ENCODE measurements around the gene DTYMK.
"Not testable (repeated sequence)": the region's sequence is repeated elsewhere in the genome, so short reads cannot be mapped to it uniquely, and the experiment has no call there.

Gene DTYMK

DNA sequence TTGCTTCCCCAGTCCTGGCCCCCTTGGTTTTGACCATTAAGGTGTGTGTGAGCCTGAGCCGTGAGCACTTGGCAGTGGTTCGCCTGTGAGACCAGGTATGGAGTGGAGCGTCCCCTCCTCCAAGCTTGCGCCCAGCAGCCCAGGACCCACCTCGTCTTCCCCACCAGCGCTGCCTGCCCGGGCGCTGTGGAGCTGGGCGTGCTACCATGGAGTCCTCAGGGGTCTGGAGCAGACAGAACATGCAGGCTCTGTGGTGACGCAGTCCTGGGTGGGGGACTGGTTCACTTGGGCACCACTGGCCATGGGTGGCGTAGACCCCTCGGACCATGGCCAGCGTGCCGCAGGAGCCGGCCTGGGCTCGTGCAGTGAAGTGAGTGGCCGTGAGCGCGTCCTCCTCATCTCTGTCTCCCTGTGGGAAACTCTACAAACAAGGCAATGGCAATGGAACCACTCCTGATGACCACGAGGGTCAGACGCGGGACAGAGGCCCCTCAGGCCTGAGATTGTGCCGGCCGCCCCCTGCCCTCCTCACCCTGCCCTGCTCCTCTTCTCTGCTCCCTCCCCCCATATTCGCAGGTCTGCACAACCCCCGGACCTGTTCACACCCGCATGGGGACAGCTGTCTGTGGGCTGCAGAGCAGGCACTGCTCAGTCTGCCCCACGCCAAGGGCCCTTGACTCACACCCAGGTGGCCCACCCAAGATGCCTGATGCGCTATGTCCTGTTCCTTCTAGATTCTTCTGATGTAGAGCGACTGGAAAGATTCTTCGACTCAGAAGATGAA, 15.0 kb downstream of the DTYMK start:
- no peak for DNase-seq

DNA sequence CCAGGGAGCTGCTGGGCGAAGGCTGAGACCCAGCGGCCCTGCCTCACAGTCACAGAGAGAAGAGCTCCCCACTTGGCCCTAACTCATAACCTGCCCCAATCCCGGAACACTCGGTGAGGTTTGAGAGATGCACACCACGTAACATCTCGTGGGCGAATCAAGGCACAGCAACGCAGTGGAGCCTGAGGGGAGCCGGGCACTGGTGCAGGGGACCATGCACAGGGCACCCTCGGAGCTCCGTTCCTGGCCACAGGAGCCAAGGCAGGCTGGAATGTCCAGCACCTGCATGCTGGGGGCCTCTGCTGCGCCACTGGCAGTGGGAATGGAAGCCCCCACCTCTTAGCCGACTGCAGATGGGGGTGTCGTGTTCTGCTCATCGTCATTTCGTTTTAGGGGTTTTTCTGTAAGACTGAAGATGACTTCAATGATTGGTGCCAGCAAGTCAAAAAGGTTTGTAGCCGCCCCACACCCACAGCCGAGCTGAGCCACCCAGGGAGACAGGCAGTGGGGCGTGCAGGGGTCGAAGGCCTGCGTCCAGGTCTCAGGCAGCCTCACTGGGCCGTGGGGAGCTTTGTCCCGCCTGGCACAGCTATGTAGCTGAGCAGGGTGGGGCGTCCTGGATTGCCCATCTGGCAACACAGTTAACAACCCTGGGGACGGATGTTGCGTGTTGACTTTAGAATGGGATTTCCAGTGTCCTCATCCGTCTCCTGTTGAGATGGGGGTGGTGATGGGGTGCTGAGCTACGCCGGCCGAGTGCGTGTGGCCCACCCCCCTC, 16.1 kb downstream of the DTYMK start:
- no peak for DNase-seq

DNA sequence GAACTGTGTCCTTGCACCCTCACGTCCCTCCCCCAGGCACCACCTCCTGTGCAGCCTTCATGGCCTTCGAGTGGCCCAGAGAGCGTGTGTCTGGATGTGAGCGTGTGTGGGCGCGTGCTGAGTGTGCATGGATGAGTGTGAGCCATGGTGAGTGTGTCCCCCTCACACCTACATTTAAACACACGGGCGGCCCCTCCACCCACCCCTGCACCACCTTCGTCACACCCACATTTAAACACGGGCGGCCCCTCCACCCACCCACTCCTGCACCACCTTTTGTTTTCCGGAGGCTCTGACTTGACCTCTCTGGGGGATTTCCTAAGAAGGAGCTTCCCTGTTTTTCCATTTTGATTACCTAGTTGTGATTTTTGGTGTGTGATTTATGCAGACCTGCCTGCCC, 17.8 kb downstream of the DTYMK start:
- DNase-seq, result no peak

DNA sequence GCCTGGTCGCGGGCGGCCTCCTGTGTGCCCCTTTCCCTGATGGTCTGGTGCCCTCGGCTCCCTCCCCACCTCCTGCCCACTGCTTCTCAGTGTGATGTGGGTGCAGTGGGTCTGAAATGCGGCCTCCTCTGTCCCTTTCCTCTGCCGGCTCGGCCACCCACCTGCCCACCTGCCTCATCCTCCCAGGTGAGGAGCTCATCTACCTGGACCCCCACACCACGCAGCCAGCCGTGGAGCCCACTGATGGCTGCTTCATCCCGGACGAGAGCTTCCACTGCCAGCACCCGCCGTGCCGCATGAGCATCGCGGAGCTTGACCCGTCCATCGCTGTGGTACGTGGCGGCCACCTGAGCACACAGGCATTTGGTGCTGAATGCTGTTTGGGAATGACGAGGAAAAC, 18.3 kb downstream of the DTYMK start:
- no peak for DNase-seq

DNA sequence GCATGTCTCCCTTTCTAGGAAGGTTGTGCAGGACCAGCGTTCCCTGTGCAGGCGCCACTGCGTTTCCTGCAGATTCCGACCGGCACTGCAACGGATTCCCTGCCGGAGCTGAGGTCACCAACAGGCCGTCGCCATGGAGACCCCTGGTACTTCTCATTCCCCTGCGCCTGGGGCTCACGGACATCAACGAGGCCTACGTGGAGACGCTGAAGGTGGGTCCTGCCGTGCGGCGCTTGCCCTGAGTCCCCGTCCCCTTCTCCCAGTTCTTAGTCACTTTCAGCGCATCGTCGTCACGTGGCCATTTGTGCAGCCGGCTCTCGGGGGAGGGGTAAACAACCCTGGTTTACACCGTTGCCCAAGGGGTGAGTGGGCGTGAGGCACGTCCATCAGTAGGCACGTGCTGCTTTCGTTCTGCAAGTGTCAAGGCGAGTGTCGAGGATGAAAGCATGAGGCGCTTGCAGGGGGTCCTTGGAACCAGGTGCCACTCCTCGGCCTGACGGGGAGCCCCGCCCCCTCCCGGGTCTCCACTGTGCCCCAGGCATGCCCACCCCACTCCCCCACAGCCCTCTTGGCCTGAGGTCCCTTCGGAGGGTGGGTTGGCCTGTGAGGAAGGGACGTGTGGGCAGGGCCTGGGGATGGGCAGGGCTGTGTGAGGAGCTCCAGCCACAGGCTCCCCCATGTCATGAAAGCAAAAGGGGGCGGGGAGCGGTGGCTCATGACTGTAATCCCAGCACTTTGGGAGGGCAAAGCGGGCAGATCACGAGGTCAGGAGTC, 19.8 kb downstream of the DTYMK start:
- no peak for DNase-seq

DNA sequence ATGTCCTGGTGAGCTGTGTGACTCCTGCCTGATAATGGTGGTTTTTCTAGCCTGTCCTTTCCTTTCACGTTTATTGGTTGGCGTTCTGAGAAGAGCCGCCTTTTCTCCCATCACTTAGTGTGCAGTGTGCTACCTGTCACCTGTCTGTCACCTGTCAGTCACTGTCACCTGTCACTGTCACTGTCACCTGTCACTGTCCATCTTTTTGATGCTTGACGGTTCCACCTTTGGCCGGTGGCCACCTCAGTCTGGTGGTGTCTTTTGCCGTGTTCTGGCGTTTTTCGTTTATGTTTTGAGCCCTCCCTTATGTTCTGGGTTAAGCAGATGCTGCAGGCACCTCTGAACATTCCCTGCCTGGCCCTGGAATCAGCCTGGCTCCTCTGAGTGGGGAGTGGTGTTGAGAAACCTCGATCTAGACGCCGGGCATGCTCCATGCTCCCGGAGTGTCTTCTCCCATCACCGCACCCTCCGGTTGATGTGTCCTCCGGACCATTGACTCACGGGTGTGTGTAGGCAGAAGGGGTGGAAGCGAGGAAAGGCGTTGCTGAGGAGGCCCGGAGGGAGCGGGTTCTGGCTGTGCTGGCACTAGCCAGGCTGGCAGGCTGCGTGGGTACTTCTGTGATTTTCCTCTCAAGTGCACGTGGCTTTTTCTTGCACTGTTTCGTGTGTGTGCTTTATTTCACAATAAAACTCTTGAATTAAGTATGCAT, 20.7 kb downstream of the DTYMK start:
- DNase-seq, result no peak

DNA sequence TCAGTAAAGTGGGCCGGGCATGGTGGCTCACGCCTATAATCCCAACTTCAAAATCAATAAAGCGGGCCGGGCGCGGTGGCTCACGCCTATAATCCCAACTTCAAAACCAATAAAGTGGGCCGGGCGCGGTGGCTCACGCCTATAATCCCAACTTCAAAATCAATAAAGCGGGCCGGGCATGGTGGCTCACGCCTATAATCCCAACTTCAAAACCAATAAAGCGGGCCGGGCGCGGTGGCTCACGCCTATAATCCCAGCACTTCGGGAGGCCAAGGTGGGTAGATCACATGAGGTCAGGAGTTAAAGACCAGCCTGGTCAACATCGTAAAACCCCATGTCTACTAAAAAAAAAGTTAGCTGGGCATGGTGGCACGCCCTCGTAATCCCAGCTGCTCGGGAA, 23.9 kb downstream of the DTYMK start:
- DNase-seq, result not testable (repeated sequence)

DNA sequence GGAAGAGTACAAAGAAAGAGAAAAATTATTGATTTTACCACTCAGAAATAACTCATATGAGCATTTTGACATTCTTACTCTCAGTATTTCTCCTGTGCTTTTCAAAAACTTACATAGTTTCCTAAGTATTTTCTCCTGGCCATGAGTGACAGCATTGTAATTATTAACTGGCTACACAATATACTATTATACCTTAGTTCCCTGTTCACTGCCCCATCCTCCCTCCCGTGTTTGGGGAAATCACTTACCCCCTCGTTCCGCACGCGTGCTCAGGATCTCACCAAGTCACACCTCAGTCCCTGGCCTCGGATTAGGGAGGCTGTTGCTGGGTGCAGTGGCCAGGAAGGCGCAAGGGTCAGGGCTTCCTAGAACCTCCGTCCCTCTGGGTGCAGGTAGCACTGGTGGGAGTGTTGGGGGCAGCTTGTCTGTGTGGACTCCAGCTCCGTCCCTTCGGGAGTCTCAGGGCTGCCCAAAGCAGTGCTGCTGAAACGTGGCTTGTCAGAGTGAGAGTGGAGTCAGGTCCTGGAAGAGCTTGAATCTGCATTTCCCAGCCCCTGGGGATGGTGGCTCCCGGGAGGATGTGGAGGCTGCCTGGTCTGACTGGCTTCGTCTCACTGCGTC, 25.9 kb downstream of the DTYMK start:
- DNase-seq, result no peak

DNA sequence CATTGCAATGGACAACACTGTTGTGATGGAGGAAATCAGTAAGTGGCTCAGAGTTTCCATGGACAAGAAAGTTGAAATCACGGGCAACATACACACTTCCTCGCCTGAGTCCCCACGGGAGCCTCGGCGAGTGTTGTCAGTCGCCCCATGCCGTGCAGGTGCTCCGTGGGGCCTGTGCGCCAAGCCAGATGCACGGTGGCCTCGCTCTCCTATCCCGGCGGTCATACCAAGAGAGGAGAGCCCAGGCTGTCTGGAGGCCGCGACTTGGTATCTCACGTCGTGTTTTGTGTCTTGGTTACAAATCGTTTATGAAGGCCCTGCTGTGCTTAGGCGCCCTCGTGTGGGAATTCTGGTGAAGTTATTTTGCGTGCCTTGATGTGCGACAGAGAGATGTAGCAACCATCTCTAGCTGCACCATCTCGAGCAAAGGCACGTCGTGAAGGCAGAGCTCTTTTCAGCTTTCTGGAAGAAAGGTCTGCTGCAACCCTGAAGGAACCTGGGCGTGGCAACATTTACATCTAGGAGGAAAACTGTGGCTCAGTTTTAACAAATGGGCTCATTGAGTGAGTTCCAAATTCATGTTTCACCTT, 27.4 kb downstream of the DTYMK start:
- peak; percentile 12 to 36 for DNase-seq

DNA sequence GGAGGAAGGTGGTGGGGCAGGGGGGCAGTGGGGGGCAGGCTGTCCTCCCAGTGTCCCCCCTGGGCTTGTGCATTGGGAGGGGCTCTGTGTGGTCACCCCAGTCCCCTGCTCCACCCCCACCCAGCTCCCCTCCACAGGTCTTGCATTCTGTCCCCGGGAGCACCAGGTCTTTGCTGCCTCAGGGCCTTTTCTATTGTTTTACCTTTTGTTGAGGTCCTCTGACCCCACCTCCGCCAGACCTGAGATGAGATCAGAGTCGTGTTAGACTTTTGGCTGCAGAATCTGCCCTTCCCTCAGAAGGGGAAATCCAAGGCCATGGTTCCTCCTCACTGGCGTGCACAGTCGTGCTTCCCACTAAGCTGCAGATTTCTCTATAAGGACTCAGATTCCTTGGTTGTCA, 28.3 kb downstream of the DTYMK start:
- DNase-seq, result no peak

DNA sequence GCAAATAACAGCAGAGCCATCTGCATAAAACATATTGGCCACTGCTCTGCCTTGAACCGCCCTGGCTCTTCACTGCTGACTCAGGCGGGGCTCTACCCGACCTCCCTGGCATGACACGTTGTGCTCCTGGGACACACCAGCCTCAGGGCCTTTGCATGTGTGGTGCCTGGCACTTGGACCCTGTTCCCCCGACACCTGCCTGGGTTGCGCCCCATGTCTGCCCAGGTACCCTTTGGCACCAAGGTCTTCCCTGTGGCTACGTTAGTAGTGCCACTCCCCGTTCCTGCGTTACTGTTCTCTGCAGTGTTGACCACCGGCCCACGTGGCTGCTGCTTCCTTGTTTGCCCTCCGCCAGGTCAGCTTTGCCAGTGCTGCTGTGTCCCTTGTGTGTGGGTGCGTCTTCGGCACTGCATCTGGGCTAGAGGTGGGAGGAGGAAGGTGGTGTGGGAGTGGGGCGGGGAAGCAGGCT, 28.8 kb downstream of the DTYMK start:
- DNase-seq, result no peak

DNA sequence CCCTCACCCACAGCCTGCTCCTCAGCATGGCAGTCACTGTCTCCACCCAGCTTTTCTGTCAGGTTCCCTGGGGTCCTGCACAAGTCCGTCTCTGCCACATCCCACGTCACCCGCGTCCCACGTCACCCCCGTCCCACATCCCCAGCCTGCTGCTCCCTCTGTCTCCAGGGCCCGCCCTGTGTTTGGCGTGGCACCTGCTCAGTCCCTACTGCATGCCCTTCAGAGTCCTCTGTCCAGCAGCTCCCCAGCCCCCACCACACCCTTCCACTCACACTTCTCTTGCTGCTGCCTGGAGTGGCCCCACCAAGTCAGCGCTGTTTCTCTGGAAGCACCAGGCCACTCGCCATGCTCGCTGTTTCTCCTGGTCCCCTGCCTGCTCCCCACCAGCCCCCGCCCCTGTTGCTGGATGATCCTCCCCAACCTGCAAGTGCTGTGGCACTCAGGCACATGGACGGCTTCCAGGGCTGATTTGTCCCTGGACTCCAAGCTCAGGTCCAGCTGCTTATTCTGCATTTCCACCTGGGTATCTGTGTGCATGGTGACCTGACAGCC, 30.3 kb downstream of the DTYMK start:
- no peak for DNase-seq

DNA sequence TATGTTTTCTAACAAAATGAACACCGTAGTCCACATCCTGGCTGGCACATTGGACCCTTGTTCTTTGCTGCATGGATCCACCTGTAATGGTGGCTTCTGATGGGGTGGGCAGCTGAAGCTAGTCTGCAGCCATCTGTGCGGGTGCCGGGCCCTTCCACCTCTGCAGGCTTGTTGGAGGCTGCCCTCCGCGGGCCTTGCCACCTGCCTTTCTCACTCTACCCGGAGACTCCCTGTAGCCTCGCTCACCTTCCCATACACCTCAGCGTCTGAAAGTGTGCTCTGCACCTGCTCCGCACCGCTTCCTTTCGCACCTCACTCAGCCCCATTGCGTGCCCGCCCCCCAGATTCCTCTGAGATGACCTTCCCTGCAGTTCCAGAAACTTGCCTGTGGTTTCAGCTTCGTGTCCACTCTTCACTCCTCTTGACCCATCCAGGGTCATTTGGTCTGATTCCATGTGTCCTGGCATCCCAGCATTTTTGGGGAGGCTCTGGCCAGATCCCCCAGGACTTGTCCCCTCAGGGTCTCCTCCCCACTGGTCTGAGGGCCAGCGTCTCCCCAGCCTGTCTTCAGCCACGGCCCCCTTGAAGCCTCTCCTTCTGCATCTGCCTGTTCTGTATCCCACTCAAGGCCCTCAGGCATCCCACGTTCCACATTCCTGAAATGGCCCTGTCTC, 31.0 kb downstream of the DTYMK start:
- DNase-seq, result no peak

DNA sequence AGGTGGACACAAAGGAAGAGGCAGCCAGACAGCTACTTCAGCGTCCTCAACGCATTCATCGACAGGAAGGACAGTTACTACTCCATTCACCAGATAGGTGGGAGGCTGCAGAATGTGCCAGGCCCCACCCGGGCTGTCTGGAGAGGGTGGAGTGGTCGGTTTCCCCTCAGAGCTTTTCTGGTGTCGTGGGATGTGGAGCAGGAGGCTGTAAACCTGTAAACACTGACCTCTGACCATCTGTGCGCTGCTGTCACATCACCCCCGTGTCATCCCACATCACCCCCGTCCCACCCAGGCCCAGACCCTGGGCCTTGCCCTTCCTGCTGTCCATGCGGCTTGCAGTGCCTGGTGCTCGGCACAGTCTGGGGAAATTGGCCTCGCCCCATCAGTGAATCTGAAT, 32.1 kb downstream of the DTYMK start:
- no peak for DNase-seq

DNA sequence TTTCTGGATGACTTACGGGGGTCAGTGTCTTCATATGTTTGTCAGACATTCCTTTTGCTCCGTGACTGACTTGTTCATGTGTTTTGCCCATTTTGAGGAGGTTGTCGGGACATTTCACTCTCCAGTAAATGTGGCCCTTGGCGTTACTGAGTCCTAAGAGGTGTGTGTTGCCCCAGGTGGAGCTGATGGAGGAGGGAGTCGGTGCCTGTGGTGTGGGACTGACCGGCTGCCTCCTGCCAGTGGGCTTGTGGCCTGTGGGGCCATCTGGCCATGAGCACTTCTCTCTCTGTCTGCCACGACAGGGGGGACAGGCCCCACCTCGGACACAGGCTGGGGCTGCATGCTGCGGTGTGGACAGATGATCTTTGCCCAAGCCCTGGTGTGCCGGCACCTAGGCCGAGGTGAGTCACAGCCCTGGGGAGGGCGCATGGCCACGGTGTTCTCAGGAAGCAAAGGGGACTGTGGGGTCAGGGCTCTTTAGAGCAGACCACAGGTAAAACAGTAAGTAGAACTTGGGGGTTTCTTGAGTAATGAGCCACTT, 33.3 kb downstream of the DTYMK start:
- DNase-seq, result no peak

DNA sequence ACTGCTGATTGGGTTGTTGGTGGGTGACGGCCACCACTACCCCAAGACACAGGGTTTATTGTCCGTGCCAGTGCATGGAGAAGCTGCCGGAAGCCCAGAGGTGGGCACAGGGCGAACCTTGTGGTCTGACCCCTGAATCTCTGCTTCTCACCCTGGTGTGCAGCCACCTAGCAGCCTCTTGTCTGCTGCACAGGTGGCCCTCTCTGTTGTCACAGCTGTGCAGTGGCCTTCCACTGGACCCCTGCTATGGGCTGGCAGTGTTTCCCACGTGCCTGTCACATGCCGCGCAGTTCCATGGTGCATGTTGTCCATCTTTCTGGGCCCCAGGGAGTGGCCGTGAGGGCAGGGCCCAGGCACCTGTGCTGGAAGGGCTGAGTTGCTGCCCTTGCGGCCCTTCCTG, 33.9 kb downstream of the DTYMK start:
- DNase-seq, result no peak

DNA sequence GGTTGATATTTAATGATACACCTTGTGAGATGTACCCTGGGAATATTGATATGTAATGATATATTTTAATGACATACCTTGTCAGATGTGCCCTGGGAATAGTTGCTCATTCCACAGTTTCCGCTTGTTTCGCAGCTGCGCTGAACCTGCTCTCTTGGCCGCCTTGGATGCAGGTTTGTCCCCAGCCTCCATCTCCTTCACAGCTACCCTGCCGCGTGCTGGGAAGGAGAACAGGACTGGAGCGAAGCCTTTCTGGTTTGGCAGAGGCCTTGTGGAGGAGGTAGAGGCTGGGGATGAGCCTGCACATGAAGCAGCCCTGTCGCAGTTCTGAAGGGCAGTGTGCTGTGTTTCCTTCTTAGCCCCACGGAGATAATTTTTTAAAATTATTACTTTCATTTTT, 34.5 kb downstream of the DTYMK start:
- DNase-seq, result no peak

DNA sequence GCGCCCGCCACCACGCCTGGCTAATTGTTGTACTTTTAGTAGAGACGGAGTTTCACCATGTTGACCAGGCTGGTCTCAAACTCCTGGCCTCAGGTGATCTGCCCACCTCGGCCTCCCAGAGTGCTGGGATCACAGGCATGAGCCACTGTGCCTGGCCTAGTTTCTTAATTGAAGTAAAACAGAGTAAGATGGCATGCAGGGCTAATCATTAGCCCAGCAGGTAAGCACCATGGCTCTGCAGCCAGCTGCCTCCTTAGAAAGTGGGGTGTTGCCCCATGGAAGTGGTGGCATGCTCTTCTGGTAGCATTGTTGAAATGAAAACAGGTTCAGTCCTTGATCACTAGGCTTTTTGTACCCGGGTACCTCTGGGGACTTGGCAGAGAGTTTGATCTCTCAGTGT, 36.7 kb downstream of the DTYMK start:
- no peak for DNase-seq

DNA sequence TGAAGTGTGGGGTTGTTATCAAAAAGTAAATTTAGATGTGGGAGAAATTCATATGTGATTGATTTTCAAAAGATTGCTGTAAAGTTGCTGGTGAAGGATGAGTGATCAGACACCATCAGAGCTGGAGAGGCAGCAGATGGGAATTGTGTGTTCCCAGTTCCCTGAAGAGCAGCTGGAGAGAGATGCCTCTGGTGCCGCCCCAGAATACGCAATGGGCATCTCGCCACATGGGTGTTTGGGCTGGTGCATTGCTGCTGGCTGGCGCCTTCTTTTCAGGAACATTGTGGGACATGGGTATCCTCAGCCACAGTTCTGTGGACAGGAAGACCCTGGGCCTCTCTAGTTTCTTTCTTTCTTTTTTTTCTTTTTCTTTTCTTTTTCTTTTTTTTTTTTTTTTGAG, 37.2 kb downstream of the DTYMK start:
- DNase-seq, result no peak

DNA sequence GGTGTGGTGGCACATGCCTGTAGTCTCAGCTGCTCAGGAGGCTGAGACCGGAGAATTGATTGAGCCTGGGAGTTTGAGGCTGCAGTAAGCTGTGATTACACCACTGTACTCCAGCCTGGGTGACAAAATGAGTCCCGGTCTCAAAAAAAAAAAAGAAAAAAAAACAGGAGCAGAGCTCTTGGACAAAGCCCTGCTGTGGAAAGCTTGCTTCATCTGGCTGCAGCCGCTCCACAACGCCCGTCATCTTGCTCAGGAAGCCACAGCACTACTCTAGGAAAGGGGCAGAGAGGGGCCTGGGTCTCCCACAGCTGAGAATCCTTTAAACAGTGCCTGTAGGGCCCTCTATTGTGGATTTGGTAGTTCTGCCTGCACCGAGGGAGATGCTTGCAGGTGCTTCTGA, 38.2 kb downstream of the DTYMK start:
- DNase-seq, result no peak

Measured in AML-193 (cell line).